Large intestine (tissue), 3 donors: ENCODE measurements around the gene KDM2B. TPM values are rescaled to one million over a fixed set of nuclear protein-coding genes. Genes with fewer than 3 reads are reported as not detected.

ENCODE experiments used
- DNase-seq, 2 donors: peaks; one replicate each; pipeline versions ENCODE4 v3.0.0 to v3.0.0-alpha.2; 2013
- H3K27ac ChIP-seq: one replicate; pipeline ENCODE4 v1.5.1; 2013; ENCODE audit warnings: low read length
- H3K27me3 ChIP-seq: 2 replicates; pipeline ENCODE4 v1.6.1; 2013; ENCODE audit warnings: low read length; ENCODE audit not compliant: control insufficient read depth, insufficient read depth
- H3K36me3 ChIP-seq: 2 replicates; pipeline ENCODE4 v1.6.1; 2013; ENCODE audit warnings: low read length; ENCODE audit not compliant: control insufficient read depth, insufficient read depth
- H3K4me1 ChIP-seq: one replicate; pipeline ENCODE4 v1.6.1; 2013; ENCODE audit warnings: low read length; ENCODE audit not compliant: control insufficient read depth, insufficient read depth
- H3K4me3 ChIP-seq: one replicate; pipeline ENCODE4 v1.5.1; 2013; ENCODE audit warnings: low read length
- H3K9me3 ChIP-seq: one replicate; pipeline ENCODE4 v1.6.1; 2013; ENCODE audit warnings: mild to moderate bottlenecking, low read depth, low read length, moderate library complexity; ENCODE audit not compliant: control insufficient read depth
- WGBS: methylation state at CpG from one replicate; pipeline ENCODE4 v1.1.5; 2013; ENCODE audit warnings: low lambda C conversion rate; ENCODE audit not compliant: insufficient coverage; 5-methylcytosine and 5-hydroxymethylcytosine counted together
- polyA plus RNA-seq: library from polyadenylated mRNA; unstranded; fragments of 120-200 nt; gene quantifications from one replicate; pipeline ENCODE4 v1.2.1, GENCODE V29; 2013

The KDM2B gene
- polyA plus RNA-seq, 1 donor = 22.3 TPM

- Histone ChIP-seq H3K27ac (no peak overlapping the region), H3K4me3 (no peak overlapping the region), H3K9me3 (no peaks in the 10 kb centered on the region), H3K36me3 (peaks cover 25% of the 10 kb centered on the region), H3K4me1 (peaks cover 4% of the 10 kb centered on the region), H3K27me3 (no peaks in the 10 kb centered on the region)
- peak; percentile 33 to 55 for DNase-seq
- WGBS = no CpG with 5 or more reads among the region's 1 CpG
Measured at GRCh38 chr12:121404734-121405133, 176.1 kb downstream of the KDM2B start.

- H3K4me1 ChIP-seq = peaks cover 4% of the 10 kb centered on the region
- WGBS = 100% methylated on average over 1 of the region's 5 CpGs
- no peak overlapping the region for H3K27ac ChIP-seq
- no peak for DNase-seq
- no peak overlapping the region for H3K4me3 ChIP-seq
- H3K9me3 ChIP-seq = no peaks in the 10 kb centered on the region
- peaks cover 21% of the 10 kb centered on the region for H3K36me3 ChIP-seq
- H3K27me3 ChIP-seq = no peaks in the 10 kb centered on the region
Measured at GRCh38 chr12:121403721-121404120, 177.1 kb downstream of the KDM2B start.

- Histone ChIP-seq H3K4me1 (peaks cover 4% of the 10 kb centered on the region), H3K27ac (peak overlapping the region; percentile 98), H3K9me3 (no peaks in the 10 kb centered on the region), H3K27me3 (no peaks in the 10 kb centered on the region), H3K36me3 (peaks cover 6% of the 10 kb centered on the region), H3K4me3 (peak overlapping the region; percentile 92)
- WGBS = 0% methylated on average over 1 of the region's 48 CpGs
- DNase-seq = peak; percentile 47 to 79
Measured at GRCh38 chr12:121400332-121401139, 180.3 kb downstream of the KDM2B start.

- H3K4me3 ChIP-seq = peak within 1 kb of the TSS; percentile 92
- peaks cover 3% of the 10 kb centered on the region for H3K4me1 ChIP-seq
- peaks cover under 1% of the 10 kb centered on the region for H3K36me3 ChIP-seq
- WGBS = 0% methylated on average over 3 of the region's 77 CpGs
- no peaks in the 10 kb centered on the region for H3K27me3 ChIP-seq
- H3K27ac ChIP-seq = peak within 1 kb of the TSS; percentile 98
- DNase-seq = peak; percentile 99 to 100
- no peaks in the 10 kb centered on the region for H3K9me3 ChIP-seq
Measured at GRCh38 chr12:121399391-121400331, 181.2 kb downstream of the KDM2B start, which contains the start of gene RNF34. TSS of gene RNF34 (plus strand) at chr12:121400118. CDS start at chr12:121400213, 95 bp downstream.

- no peak overlapping the region for H3K4me3 ChIP-seq
- no peak overlapping the region for H3K27ac ChIP-seq
- no peaks in the 10 kb centered on the region for H3K4me1 ChIP-seq
- H3K9me3 ChIP-seq = no peaks in the 10 kb centered on the region
- DNase-seq = no peak
- H3K27me3 ChIP-seq = no peaks in the 10 kb centered on the region
- WGBS = 100% methylated on average over 2 of the region's 5 CpGs
- no peaks in the 10 kb centered on the region for H3K36me3 ChIP-seq
Measured at GRCh38 chr12:121398355-121398754, 182.5 kb downstream of the KDM2B start.

GRCh38 chr12:121397521-121397920 is 183.3 kb downstream of the KDM2B start:
- DNase-seq = no peak
- Histone ChIP-seq H3K4me3 (no peak overlapping the region), H3K27ac (no peak overlapping the region), H3K4me1 (no peaks in the 10 kb centered on the region), H3K27me3 (no peaks in the 10 kb centered on the region), H3K36me3 (no peaks in the 10 kb centered on the region), H3K9me3 (no peaks in the 10 kb centered on the region)
- no CpG with 5 or more reads among the region's 14 CpGs for WGBS

- no peaks in the 10 kb centered on the region for H3K9me3 ChIP-seq
- H3K4me3 ChIP-seq = no peak overlapping the region
- H3K36me3 ChIP-seq = no peaks in the 10 kb centered on the region
- 83% methylated on average over 1 of the region's 3 CpGs for WGBS
- no peaks in the 10 kb centered on the region for H3K4me1 ChIP-seq
- H3K27me3 ChIP-seq = no peaks in the 10 kb centered on the region
- no peak for DNase-seq
- H3K27ac ChIP-seq = no peak overlapping the region
Measured at GRCh38 chr12:121392325-121392716, 188.5 kb downstream of the KDM2B start.

- no peaks in the 10 kb centered on the region for H3K27me3 ChIP-seq
- H3K27ac ChIP-seq = no peak overlapping the region
- no peak overlapping the region for H3K4me3 ChIP-seq
Measured at GRCh38 chr12:121391619-121392324, 189.1 kb downstream of the KDM2B start.

GRCh38 chr12:121390856-121391255 is 190.0 kb downstream of the KDM2B start:
- no peak for DNase-seq

More at GRCh38 chr12:121391619-121392324, 189.1 kb downstream of the KDM2B start:
- no peaks in the 10 kb centered on the region for H3K36me3 ChIP-seq
- no peaks in the 10 kb centered on the region for H3K9me3 ChIP-seq
- whole genome bisulfite sequencing = no CpG with 5 or more reads among the region's 10 CpGs
- no peaks in the 10 kb centered on the region for H3K4me1 ChIP-seq
- DNase-seq = peak; percentile 36 to 59

More at GRCh38 chr12:121390856-121391255, 190.0 kb downstream of the KDM2B start:
- Histone ChIP-seq H3K27ac (no peak overlapping the region), H3K4me3 (no peak overlapping the region), H3K9me3 (no peaks in the 10 kb centered on the region), H3K36me3 (no peaks in the 10 kb centered on the region), H3K4me1 (no peaks in the 10 kb centered on the region), H3K27me3 (no peaks in the 10 kb centered on the region)
- WGBS = 100% methylated on average over 1 of the region's 2 CpGs
